Measurements from ENCODE around the gene DMD. TPM values are rescaled to one million over a fixed set of nuclear protein-coding genes. Genes with fewer than 3 reads are reported as not detected.

Gene DMD
- total RNA-seq, 2 donors from 2014 or later = 19.6 to 24.9 TPM

DNA sequence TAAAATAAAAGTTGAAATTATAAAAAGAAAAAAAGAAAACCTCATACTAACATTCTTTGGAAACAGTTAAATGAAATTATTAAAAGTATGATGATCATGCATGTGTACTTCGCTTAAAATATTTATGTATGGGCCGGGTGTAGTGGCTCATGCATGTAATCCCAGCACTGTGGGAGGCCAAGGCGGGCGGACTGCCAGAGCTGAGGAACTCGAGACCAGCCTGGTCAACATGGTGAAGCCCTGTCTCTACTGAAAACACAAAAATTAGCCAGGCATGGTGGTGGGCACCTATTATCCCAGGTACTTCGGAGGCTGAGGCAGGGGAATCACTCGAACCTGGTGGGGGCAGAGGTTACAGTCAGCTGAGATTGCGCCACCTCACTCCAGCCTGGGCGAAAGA lies 1187.3 kb downstream of the DMD start:
- Mint-ChIP-seq H3K27ac (no peak overlapping the region), H3K4me3 (no peak overlapping the region), H3K36me3 (ENCODE audit: low read depth) (no peaks in the 10 kb centered on the region), H3K27me3 (ENCODE audit: insufficient read depth) (no peaks in the 10 kb centered on the region), H3K9me3 (peaks cover 38% of the 10 kb centered on the region), H3K4me1 (peaks cover 3% of the 10 kb centered on the region)
- Histone ChIP-seq H3K9me3 (ENCODE audit: control insufficient read depth, low read length) (no peaks in the 10 kb centered on the region), H3K4me1 (ENCODE audit: control insufficient read depth, insufficient read depth, low read length) (peaks cover 2% of the 10 kb centered on the region), H3K27ac (ENCODE audit: low read depth, low read length) (no peak overlapping the region), H3K9ac (ENCODE audit: extremely low read depth, low read length, poor library complexity, severe bottlenecking) (no peak overlapping the region), H3K4me3 (ENCODE audit: low read length) (no peak overlapping the region), H3K27me3 (ENCODE audit: control insufficient read depth, insufficient read depth, low read length, poor library complexity, severe bottlenecking) (no peaks in the 10 kb centered on the region), H3K36me3 (ENCODE audit: control insufficient read depth, insufficient read depth, low read length) (no peaks in the 10 kb centered on the region)
- TF ChIP-seq, protein P1, sequence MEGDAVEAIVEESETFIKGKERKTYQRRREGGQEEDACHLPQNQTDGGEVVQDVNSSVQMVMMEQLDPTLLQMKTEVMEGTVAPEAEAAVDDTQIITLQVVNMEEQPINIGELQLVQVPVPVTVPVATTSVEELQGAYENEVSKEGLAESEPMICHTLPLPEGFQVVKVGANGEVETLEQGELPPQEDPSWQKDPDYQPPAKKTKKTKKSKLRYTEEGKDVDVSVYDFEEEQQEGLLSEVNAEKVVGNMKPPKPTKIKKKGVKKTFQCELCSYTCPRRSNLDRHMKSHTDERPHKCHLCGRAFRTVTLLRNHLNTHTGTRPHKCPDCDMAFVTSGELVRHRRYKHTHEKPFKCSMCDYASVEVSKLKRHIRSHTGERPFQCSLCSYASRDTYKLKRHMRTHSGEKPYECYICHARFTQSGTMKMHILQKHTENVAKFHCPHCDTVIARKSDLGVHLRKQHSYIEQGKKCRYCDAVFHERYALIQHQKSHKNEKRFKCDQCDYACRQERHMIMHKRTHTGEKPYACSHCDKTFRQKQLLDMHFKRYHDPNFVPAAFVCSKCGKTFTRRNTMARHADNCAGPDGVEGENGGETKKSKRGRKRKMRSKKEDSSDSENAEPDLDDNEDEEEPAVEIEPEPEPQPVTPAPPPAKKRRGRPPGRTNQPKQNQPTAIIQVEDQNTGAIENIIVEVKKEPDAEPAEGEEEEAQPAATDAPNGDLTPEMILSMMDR (conservative IDR thresholded peaks at IDR 0.05) = no peak
- WGBS, 2 experiments (ENCODE audit: insufficient coverage in 1 of 2, insufficient read length in 1 of 2) = 100% methylated on average over 1 to 5 of the region's 9 CpGs
- no peak for DNase-seq

DNA sequence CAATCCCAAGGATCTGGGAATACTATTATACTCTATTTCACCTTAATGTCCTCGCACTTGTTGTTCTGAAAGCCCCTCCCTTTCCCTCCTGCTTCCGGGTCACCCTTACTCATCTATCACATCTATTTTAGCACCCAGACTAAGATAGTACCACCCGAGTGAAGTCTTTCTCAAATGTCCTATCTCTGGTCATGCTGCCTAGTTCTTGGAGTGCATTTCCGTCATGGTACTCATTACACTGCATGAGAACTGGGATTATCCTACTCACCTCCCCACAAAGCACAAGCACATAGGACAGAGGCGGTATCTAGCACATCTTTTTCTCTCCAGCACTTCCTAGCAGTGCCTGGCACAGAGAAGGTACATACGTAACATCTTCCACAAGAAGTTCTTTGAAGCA lies 1195.2 kb downstream of the DMD start:
- no peak overlapping the region for H3K27ac Mint-ChIP-seq
- no peaks in the 10 kb centered on the region for H3K36me3 Mint-ChIP-seq (ENCODE audit: low read depth)
- H3K9me3 Mint-ChIP-seq = peaks cover 35% of the 10 kb centered on the region
- H3K9ac ChIP-seq (ENCODE audit: extremely low read depth, low read length, poor library complexity, severe bottlenecking) = no peak overlapping the region
- H3K27me3 Mint-ChIP-seq (ENCODE audit: insufficient read depth) = no peaks in the 10 kb centered on the region
- H3K4me1 ChIP-seq (ENCODE audit: control insufficient read depth, insufficient read depth, low read length) = peaks cover 2% of the 10 kb centered on the region
- H3K4me3 Mint-ChIP-seq = no peak overlapping the region
- peaks cover 3% of the 10 kb centered on the region for H3K4me1 Mint-ChIP-seq
- H3K27ac ChIP-seq (ENCODE audit: low read depth, low read length) = no peak overlapping the region
- no peak overlapping the region for H3K4me3 ChIP-seq (ENCODE audit: low read length)
- 93 to 100% methylated on average over 5 to 6 of the region's 6 CpGs for WGBS, 2 experiments (ENCODE audit: insufficient coverage in 1 of 2, insufficient read length in 1 of 2)
- no peaks in the 10 kb centered on the region for H3K9me3 ChIP-seq (ENCODE audit: control insufficient read depth, low read length)
- H3K36me3 ChIP-seq (ENCODE audit: control insufficient read depth, insufficient read depth, low read length) = no peaks in the 10 kb centered on the region
- no peaks in the 10 kb centered on the region for H3K27me3 ChIP-seq (ENCODE audit: control insufficient read depth, insufficient read depth, low read length, poor library complexity, severe bottlenecking)
- TF ChIP-seq, protein P1 (conservative IDR thresholded peaks at IDR 0.05) = no peak
- no peak for DNase-seq

DNA sequence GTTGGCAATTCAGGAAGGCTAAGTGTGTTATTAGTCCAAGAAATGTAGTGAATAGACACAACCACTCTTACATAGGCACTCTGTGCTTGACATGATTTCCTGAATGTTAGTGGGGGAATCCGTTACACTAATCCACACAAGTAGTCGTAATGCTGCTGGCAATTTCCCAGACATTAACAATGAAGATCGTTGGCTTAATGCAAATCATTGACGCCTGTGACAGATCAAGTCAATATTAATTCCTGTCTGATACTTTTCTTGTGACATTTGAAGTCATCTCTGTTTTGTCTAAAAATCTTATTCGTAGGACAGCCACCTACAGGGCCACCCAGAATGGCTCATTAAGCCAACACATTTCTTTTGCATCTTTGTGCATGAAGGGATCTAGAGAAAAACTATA lies 1200.4 kb downstream of the DMD start:
- no peak overlapping the region for H3K4me3 ChIP-seq (ENCODE audit: low read length)
- DNase-seq = no peak
- no peaks in the 10 kb centered on the region for H3K27me3 ChIP-seq (ENCODE audit: control insufficient read depth, insufficient read depth, low read length, poor library complexity, severe bottlenecking)
- H3K9me3 ChIP-seq (ENCODE audit: control insufficient read depth, low read length) = no peaks in the 10 kb centered on the region
- H3K9ac ChIP-seq (ENCODE audit: extremely low read depth, low read length, poor library complexity, severe bottlenecking) = no peak overlapping the region
- Mint-ChIP-seq H3K36me3 (ENCODE audit: low read depth) (no peaks in the 10 kb centered on the region), H3K4me1 (peaks cover 5% of the 10 kb centered on the region), H3K9me3 (peaks cover 27% of the 10 kb centered on the region), H3K4me3 (no peak overlapping the region), H3K27ac (no peak overlapping the region), H3K27me3 (ENCODE audit: insufficient read depth) (no peaks in the 10 kb centered on the region)
- H3K27ac ChIP-seq (ENCODE audit: low read depth, low read length) = no peak overlapping the region
- 92 to 95% methylated on average over 4 to 5 of the region's 5 CpGs for WGBS, 2 experiments (ENCODE audit: insufficient coverage in 1 of 2, insufficient read length in 1 of 2)
- TF ChIP-seq, protein P1 (conservative IDR thresholded peaks at IDR 0.05) = no peak
- H3K36me3 ChIP-seq (ENCODE audit: control insufficient read depth, insufficient read depth, low read length) = no peaks in the 10 kb centered on the region
- H3K4me1 ChIP-seq (ENCODE audit: control insufficient read depth, insufficient read depth, low read length) = no peaks in the 10 kb centered on the region
